Neuron (in vitro differentiated cells): ENCODE results near the gene ACP5.
"Not testable (repeated sequence)": the region's sequence is repeated elsewhere in the genome, so short reads cannot be mapped to it uniquely, and the experiment has no call there.

Experiments
- H2AFZ ChIP-seq: one replicate; pipeline ENCODE4 v1.6.1; 2013; ENCODE audit warnings: low read depth, mild to moderate bottlenecking, inconsistent platforms, low read length, moderate library complexity
- H3K27me3 ChIP-seq: one replicate; pipeline ENCODE4 v1.6.1; 2013; ENCODE audit warnings: low read length; ENCODE audit not compliant: insufficient read depth
- H3K36me3 ChIP-seq: one replicate; pipeline ENCODE4 v1.6.1; 2013; ENCODE audit warnings: low read length; ENCODE audit not compliant: insufficient read depth
- H3K4me1 ChIP-seq: one replicate; pipeline ENCODE4 v1.6.1; 2013; ENCODE audit warnings: low read length; ENCODE audit not compliant: insufficient read depth
- H3K4me3 ChIP-seq: 2 replicates; pipeline ENCODE4 v1.5.1; 2013; ENCODE audit warnings: mild to moderate bottlenecking, low read length, moderate library complexity
- H3K9me3 ChIP-seq: one replicate; pipeline ENCODE4 v1.6.1; 2013; ENCODE audit warnings: low read length

Gene ACP5

DNA sequence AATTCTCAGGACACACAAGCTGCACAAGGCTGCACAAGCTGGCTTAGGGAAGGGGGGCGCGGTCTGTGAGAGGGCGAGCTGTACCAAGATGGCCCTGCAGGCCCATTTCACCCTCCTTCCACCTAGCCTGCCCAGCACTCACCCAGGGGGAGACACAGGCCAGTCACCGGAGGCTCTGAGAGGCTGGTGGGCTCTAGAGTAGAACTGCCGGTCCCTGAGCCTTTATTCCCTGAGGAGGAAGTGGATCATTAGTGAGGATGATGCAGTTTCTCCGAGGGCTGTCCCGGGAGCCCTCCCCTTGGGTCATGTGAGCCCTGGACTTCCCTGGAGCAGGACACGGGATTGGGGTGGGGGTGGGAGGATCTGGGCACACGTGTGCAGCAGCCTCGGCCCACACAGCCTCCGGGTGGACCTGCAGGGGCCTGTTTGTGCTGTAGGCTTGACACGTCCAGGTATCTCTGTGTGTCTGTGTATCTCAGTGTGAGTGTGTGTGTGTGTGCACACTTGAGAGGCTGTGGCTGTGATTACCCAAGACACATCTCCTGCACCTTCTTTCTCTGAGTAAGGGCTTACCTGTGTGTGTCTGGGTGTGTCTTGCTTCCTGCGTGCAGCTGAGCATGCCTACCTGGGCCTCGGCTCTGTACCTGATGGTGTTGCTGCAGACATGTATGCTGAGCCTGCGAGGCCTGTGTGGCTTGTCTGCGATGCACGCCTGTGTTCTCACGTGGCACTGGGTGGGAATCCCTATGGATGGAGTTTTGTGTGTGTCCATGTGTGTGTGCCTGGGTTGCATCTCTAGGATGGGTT lies at the start of gene ACP5:
ACP5 (minus strand) TSS at position 195 of the 807 bp plus-strand sequence. CDS start 328 bp downstream, outside the sequence.
- H2AFZ ChIP-seq = no peak within 1 kb of the TSS
- H3K4me3 ChIP-seq = no peak within 1 kb of the TSS
- no peaks in the 10 kb centered on the region for H3K36me3 ChIP-seq
- H3K4me1 ChIP-seq = peaks cover 9% of the 10 kb centered on the region
- no peaks in the 10 kb centered on the region for H3K27me3 ChIP-seq
- no peaks in the 10 kb centered on the region for H3K9me3 ChIP-seq

DNA sequence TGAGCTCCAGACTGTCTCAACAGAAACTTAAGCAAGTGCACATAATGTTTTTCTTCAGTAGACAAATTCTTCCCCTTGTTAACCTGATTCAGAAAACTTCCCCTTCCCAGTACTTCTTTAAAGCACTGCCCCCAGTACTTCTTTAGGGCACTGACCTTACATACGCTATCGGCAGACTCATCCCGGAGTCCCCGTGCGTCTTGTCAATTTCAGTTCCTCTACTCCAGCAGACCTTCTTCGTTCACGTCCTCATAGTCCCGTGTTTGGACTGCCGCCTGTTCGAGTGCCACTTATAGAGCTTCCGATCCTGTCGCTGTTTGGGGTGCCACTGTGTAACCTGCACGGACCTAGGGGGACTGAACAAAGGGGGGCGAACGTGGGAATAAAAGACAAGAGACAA lies 48.8 kb upstream of the ACP5 start:
- Histone ChIP-seq H3K4me3 (no peak overlapping the region), H3K4me1 (peaks cover 2% of the 10 kb centered on the region), H3K9me3 (no peaks in the 10 kb centered on the region), H3K27me3 (no peaks in the 10 kb centered on the region), H3K36me3 (peaks cover 2% of the 10 kb centered on the region), H2AFZ (no peak overlapping the region)

DNA sequence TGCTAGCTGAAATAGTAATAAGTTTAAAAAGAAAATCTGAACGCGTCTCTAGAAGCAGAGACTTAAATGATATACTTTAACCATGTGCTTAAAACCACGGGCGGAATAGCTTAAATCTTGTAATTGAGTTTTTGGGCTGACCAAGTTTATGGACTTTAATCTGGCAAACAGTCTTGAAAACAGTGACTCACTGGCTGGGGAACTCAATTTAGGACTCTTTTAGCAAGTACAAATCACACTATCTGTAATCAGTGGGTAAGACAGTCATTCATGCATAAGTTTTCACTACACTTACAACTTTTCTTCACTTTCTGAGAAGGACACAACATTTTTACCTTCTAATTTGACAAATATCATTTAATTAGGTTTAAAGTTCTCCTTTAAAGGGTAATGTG lies 46.6 kb upstream of the ACP5 start:
- no peak overlapping the region for H3K4me3 ChIP-seq
- H3K27me3 ChIP-seq = no peaks in the 10 kb centered on the region
- peaks cover 13% of the 10 kb centered on the region for H3K9me3 ChIP-seq
- peaks cover 2% of the 10 kb centered on the region for H3K4me1 ChIP-seq
- H3K36me3 ChIP-seq = peaks cover 22% of the 10 kb centered on the region
- no peak overlapping the region for H2AFZ ChIP-seq

DNA sequence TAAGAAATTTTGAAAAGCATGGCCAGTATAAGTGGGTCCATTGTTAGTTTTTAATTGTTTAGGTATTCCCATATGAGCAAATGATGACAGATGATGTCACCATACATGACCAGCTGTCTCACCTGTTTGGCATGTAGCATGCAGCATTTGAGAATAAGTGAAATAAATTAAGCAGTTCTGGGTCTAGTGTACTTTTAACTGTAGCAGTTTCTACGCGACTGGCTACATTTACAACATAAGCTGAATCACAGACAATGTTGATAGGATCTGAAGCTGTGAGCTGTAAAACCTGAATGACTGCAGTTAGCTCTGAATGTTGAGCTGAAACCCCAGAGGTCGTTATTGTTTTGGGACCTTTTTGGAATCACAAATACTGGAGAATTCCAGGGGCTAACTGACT lies 45.0 kb upstream of the ACP5 start:
- H3K4me1 ChIP-seq = not testable (repeated sequence)

DNA sequence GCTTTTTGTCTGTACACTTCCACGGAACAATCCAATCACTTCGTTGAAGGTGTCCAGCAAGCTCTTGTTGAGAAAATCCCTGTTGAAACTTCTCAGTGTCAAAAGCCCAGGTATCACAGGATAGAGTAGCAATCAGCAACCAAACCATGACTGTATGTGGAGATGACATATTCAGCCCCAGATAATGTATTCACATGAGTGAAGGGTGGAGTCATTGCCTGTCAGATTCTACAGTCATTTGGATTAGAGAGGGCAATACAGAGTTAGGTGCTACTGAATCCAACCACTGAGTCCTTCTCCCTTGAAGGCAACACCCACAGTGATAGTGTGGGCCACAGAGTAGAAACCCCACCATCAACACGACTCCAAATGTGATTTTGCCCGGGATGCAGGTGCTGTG lies 43.1 kb upstream of the ACP5 start:
- Histone ChIP-seq H3K4me3 (no peak overlapping the region), H3K27me3 (no peaks in the 10 kb centered on the region), H3K9me3 (peaks cover 46% of the 10 kb centered on the region), H3K36me3 (peaks cover 55% of the 10 kb centered on the region), H2AFZ (no peak overlapping the region), H3K4me1 (no peaks in the 10 kb centered on the region)

More for the DNA sequence above, 45.0 kb upstream of the ACP5 start:
- not testable (repeated sequence) for H3K4me3 ChIP-seq, H3K27me3 ChIP-seq, H2AFZ ChIP-seq
- peaks cover 29% of the 10 kb centered on the region for H3K9me3 ChIP-seq
- peaks cover 38% of the 10 kb centered on the region for H3K36me3 ChIP-seq

DNA sequence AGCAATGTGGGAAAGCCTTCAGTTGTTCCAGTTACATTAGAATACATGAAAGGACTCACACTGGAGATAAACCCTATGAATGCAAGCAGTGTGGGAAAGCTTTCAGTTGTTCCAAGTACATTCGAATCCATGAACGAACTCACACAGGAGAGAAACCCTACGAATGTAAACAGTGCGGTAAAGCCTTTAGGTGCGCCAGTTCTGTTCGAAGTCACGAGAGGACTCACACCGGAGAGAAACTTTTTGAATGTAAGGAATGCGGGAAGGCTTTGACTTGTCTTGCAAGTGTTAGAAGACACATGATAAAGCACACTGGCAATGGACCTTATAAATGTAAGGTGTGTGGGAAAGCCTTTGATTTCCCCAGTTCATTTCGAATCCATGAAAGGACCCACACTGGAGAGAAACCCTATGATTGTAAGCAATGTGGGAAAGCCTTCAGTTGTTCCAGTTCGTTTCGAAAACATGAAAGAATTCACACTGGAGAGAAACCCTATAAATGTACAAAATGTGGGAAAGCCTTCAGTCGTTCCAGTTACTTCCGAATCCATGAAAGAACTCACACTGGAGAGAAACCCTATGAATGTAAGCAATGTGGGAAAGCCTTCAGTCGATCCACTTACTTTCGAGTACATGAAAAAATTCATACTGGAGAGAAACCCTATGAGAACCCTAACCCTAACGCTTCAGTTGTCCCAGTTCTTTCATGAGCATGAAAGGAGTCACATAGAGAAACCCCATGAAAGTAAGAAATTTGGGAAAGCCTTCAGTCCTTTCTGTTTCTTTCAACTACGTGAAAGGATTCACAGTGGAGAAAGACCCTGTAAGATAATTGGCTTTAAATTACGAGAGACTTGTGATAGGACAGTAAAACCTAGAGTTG lies 40.0 kb upstream of the ACP5 start:
- H3K9me3 ChIP-seq = peaks cover 68% of the 10 kb centered on the region
- H3K4me3 ChIP-seq = no peak overlapping the region
- H3K36me3 ChIP-seq = peaks cover 76% of the 10 kb centered on the region
- no peaks in the 10 kb centered on the region for H3K27me3 ChIP-seq
- H2AFZ ChIP-seq = no peak overlapping the region
- H3K4me1 ChIP-seq = no peaks in the 10 kb centered on the region

DNA sequence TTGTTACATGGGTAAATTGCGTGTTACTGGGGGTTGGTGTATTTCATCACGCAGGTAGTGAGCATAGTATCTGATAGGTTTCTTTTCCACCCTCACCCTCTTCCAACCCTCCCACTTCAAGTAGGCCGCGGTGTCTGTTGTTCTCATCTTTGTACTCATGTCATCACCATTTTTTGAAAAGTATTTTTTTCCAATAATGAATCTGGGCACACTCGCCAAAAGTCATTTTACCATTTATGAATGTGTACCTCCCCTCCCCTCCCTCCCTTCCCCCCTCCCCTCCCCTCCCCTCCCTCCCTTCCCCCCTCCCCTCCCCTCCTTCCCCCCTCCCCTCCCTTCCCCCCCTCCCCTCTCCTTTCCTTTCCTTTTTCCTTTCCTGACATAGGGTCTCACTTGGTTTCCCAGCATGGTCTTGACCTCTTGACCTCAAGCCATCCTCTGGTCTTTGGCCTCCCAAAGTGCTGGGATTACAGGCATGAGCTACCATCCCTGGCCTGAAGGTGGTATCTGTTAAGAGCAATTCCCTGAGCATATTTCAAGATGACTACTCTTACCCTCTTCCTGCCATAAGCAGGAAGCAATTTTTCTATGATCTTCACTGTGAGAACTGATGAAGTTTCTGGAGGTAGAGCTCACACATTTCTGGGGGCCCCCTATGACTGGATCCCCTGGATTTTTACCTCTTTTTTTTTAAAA lies 35.5 kb upstream of the ACP5 start:
- Histone ChIP-seq H3K36me3 (peaks cover 63% of the 10 kb centered on the region), H3K4me1 (no peaks in the 10 kb centered on the region), H3K9me3 (peaks cover 59% of the 10 kb centered on the region), H2AFZ (no peak overlapping the region), H3K4me3 (no peak overlapping the region), H3K27me3 (no peaks in the 10 kb centered on the region)

DNA sequence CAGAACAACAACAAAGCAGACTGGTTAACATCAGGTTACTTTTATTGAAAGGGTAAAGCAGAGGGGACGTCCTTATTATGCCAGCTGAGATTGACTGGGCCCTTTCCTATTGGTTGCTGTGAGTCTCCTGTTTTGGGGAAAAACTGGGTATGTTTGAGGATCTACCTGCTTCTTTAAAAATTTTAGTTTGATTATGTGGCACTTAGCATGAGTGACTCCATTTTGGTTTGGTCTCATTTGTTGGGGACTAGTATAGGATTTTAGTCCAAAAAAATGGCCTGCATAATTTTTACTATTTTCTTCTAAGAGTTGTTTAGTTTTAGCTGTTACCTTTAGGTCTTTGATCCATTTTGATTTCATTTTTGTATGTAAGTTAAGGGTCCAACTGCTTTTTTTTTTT lies 34.3 kb upstream of the ACP5 start:
- Histone ChIP-seq H3K4me3 (no peak overlapping the region), H3K9me3 (peaks cover 56% of the 10 kb centered on the region), H3K4me1 (no peaks in the 10 kb centered on the region), H3K36me3 (peaks cover 62% of the 10 kb centered on the region), H3K27me3 (no peaks in the 10 kb centered on the region), H2AFZ (no peak overlapping the region)

DNA sequence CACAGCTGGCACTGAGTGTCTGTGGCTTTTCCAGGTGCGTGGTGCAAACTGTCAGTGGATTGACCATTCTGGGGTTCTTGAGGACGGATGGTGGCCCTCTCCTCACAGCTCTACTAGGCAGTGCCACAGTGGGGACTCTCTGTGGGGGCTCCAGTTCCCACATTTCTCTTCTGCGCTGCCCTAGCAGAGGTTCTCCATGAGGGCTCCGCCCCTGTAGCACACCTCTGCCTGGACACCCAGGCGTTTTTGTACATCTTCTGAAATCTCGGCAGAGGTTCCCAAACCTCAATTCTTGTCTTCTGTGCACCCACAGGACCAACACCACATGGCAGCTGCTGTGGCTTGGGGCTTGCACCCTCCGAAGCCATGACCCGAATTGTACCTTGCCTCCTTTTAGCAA lies 29.0 kb upstream of the ACP5 start:
- Histone ChIP-seq H3K4me1 (no peaks in the 10 kb centered on the region), H3K9me3 (peaks cover 61% of the 10 kb centered on the region), H3K36me3 (peaks cover 70% of the 10 kb centered on the region), H3K27me3 (no peaks in the 10 kb centered on the region), H2AFZ (no peak overlapping the region), H3K4me3 (no peak overlapping the region)

DNA sequence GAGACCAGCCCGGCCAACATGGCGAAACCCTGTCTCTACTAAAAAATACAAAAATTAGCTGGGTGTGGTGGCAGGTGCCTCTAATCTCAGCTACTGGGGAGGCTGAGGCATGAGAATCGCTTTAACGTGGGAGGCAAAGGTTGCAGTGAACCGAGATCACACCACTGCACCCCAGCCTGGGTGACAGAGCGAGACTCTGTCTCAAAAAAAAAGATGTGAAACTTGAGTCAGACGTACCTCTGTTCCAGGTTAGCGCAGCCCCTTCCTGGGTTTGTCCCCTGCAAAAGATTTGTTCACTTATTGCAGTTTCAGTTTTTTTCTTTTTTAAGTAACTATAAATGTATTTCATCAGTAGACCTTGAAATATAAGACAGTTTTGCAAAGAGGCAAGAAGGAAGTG lies 22.3 kb upstream of the ACP5 start:
- peaks cover 40% of the 10 kb centered on the region for H3K9me3 ChIP-seq
- not testable (repeated sequence) for H2AFZ ChIP-seq, H3K27me3 ChIP-seq, H3K4me1 ChIP-seq, H3K4me3 ChIP-seq
- H3K36me3 ChIP-seq = peaks cover 47% of the 10 kb centered on the region

DNA sequence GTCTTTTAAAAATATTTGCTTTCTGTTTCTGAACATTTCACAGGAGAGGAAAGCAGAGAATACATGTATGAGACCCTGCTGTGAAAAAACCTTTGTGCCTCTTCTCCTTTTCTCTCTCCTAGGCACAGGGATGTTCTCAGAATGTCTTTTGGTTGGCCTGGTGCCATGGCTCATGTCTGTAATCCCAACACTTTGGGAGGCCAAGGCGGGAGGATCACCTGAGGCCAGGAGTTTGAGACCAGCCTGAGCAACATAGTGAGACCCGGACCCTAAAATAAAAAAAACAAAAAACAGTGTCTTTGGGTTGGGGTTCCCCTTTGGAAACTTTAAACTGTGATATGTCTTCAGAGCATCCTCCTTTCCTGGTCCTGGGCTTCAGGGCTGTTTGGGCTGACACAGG lies 21.3 kb upstream of the ACP5 start:
- H2AFZ ChIP-seq = no peak overlapping the region
- H3K4me1 ChIP-seq = peaks cover 5% of the 10 kb centered on the region
- peaks cover 37% of the 10 kb centered on the region for H3K36me3 ChIP-seq

DNA sequence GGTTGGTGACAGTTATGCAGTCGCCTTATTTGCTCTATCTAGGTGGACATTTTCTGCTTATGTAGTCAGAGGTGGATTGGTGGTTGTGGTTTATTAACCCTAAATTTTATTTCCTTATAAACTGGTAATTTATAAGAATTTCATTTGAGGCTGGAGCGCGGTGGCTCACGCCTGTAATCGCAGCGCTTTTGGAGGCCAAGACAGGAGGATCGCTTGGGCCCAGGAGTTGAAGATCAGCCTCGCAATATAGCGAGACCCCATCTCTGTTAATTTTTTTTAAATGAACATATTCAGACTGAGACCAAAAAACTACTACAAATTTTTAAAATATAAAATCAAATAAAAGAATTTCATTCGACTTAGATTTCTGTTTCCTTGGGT lies 20.6 kb upstream of the ACP5 start:
- Histone ChIP-seq H3K4me1 (peaks cover 5% of the 10 kb centered on the region), H3K27me3 (no peaks in the 10 kb centered on the region), H3K36me3 (peaks cover 31% of the 10 kb centered on the region), H2AFZ (no peak overlapping the region), H3K4me3 (peak overlapping the region; percentile 91), H3K9me3 (peaks cover 27% of the 10 kb centered on the region)

More for the DNA sequence above, 21.3 kb upstream of the ACP5 start:
- Histone ChIP-seq H3K4me3 (peak overlapping the region; percentile 91), H3K27me3 (no peaks in the 10 kb centered on the region), H3K9me3 (peaks cover 30% of the 10 kb centered on the region)
